ENCODE results near the gene APOL4.
"Not testable (repeated sequence)": the region's sequence is repeated elsewhere in the genome, so short reads cannot be mapped to it uniquely, and the experiment has no call there.

APOL4 gene

GRCh38 chr22:36232715-36233401 lies 31.2 kb upstream of the APOL4 start:
- TF ChIP-seq CTCF (IDR thresholded peaks at IDR 0.05; ENCODE audit: low read depth, low read length, missing control alignments) = no peak
- no peak for DNase-seq (ENCODE audit: low read depth)
- in situ Hi-C loops (cut with HindIII; ENCODE audit: low sequenced_read_pairs) = no loop called here

GRCh38 chr22:36231051-36231450 lies 29.4 kb upstream of the APOL4 start:
- in situ Hi-C loops (cut with HindIII; ENCODE audit: low sequenced_read_pairs); DNase-seq (ENCODE audit: low read depth); H3K4me3 ChIP-seq (ENCODE audit: low read depth, low read length): not testable (repeated sequence)

More at GRCh38 chr22:36232715-36233401, 31.2 kb upstream of the APOL4 start:
- no peak overlapping the region for H3K4me3 ChIP-seq (ENCODE audit: low read depth, low read length)

GRCh38 chr22:36229649-36230048 lies 28.0 kb upstream of the APOL4 start:
- DNase-seq (ENCODE audit: low read depth); in situ Hi-C loops (cut with HindIII; ENCODE audit: low sequenced_read_pairs); H3K4me3 ChIP-seq (ENCODE audit: low read depth, low read length): not testable (repeated sequence)

GRCh38 chr22:36228944-36229343 lies 27.3 kb upstream of the APOL4 start:
- H3K4me3 ChIP-seq (ENCODE audit: low read depth, low read length) = no peak overlapping the region
- no peak for DNase-seq (ENCODE audit: low read depth)
- in situ Hi-C loops (cut with HindIII; ENCODE audit: low sequenced_read_pairs) = no loop called here
- TF ChIP-seq CTCF (IDR thresholded peaks at IDR 0.05; ENCODE audit: low read depth, low read length, missing control alignments) = no peak

- DNase-seq (ENCODE audit: low read depth); H3K4me3 ChIP-seq (ENCODE audit: low read depth, low read length); in situ Hi-C loops (cut with HindIII; ENCODE audit: low sequenced_read_pairs): not testable (repeated sequence)
Measured at GRCh38 chr22:36228369-36228768, 26.8 kb upstream of the APOL4 start.

- in situ Hi-C loops (cut with HindIII; ENCODE audit: low sequenced_read_pairs) = no loop called here
- H3K4me3 ChIP-seq (ENCODE audit: low read depth, low read length) = no peak overlapping the region
- DNase-seq (ENCODE audit: low read depth) = no peak
- TF ChIP-seq CTCF (IDR thresholded peaks at IDR 0.05; ENCODE audit: low read depth, low read length, missing control alignments) = no peak
Measured at GRCh38 chr22:36227806-36228205, 26.2 kb upstream of the APOL4 start.

GRCh38 chr22:36227396-36227795 lies 25.8 kb upstream of the APOL4 start:
- in situ Hi-C loops (cut with HindIII; ENCODE audit: low sequenced_read_pairs) = no loop called here
- DNase-seq (ENCODE audit: low read depth) = no peak
- TF ChIP-seq CTCF (IDR thresholded peaks at IDR 0.05; ENCODE audit: low read depth, low read length, missing control alignments) = no peak
- H3K4me3 ChIP-seq (ENCODE audit: low read depth, low read length) = no peak overlapping the region

- H3K4me3 ChIP-seq (ENCODE audit: low read depth, low read length) = no peak overlapping the region
- no peak for TF ChIP-seq CTCF (IDR thresholded peaks at IDR 0.05; ENCODE audit: low read depth, low read length, missing control alignments)
- DNase-seq (ENCODE audit: low read depth) = no peak
- in situ Hi-C loops (cut with HindIII; ENCODE audit: low sequenced_read_pairs) = no loop called here
Measured at GRCh38 chr22:36226189-36226588, 24.6 kb upstream of the APOL4 start.
